ENCODE results near the gene DLGAP1. TPM values are rescaled to one million over a fixed set of nuclear protein-coding genes. Genes with fewer than 3 reads are reported as not detected.
A peak's percentile ranks its signal among the peaks of the same experiment; 100 is the strongest.

Gene DLGAP1
- total RNA-seq, 1 donor from 2014 or later, result 5.3 TPM

- DNase-seq, result peak; percentile 86
Observed at GRCh38 chr18:3447068-3447894, 1007.8 kb downstream of the DLGAP1 start.

Small RNA genes within 50 kb of the gene (small RNA-seq; reads per million reads assigned to genes)
- gene AP005208.1 (ENCODE audit: low replicate concordance) (not detected), gene AP005403.1 (ENCODE audit: low replicate concordance) (not detected), gene MIR6718 (ENCODE audit: low replicate concordance) (not detected), gene RN7SL39P (ENCODE audit: low replicate concordance) (not detected), gene RNU6-831P (ENCODE audit: low replicate concordance) (not detected)

All from skin of body (tissue), 3 donors.